Glomerular visceral epithelial cell (primary cell): ENCODE results near the gene KRTAP10-4.
"Not testable (repeated sequence)": the region's sequence is repeated elsewhere in the genome, so short reads cannot be mapped to it uniquely, and the experiment has no call there.

Experiments
- DNase-seq: peaks from one replicate; pipeline ENCODE4 v3.0.0-alpha.2; 2016; ENCODE audit errors: extremely low spot score

Gene KRTAP10-4

DNA sequence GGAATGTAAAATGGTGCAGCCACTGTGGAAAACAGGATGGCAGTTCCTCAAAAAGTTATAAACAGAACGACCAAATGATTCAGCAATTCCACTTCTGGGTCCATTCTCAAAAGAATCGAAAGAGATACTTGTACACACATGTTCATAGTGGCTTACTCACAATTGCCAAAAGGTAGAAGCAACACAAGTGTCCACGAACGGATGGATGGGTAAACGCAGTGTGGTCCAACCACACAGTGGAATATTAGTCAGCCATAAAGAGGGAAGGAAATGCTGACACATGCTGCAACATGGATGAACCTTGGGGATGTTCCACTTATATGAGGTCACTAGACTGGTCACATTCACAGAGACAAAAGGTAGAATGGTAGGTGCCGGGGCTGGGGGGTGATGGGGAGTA is 38.8 kb upstream of the KRTAP10-4 start:
- no peak for DNase-seq

DNA sequence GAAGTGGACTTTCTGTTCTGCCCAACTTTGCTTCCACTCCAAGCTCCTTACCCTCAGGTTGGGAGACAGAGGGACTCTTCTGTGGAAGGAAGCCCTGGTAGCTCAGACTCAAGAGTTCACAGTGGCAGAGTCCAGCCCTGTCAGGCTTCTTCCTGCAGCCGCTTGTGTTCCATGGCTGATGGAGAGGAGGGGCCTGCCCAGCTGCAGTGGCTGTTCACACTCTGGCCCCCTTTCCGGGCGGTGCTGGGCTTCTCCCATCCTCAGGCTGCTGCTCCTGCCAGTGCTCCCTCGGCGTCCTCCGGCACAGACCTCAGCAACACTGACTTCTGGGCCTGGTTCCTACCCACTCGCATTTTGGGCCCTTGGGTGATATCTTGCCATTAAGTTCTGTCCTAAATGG is 37.6 kb upstream of the KRTAP10-4 start:
- no peak for DNase-seq

DNA sequence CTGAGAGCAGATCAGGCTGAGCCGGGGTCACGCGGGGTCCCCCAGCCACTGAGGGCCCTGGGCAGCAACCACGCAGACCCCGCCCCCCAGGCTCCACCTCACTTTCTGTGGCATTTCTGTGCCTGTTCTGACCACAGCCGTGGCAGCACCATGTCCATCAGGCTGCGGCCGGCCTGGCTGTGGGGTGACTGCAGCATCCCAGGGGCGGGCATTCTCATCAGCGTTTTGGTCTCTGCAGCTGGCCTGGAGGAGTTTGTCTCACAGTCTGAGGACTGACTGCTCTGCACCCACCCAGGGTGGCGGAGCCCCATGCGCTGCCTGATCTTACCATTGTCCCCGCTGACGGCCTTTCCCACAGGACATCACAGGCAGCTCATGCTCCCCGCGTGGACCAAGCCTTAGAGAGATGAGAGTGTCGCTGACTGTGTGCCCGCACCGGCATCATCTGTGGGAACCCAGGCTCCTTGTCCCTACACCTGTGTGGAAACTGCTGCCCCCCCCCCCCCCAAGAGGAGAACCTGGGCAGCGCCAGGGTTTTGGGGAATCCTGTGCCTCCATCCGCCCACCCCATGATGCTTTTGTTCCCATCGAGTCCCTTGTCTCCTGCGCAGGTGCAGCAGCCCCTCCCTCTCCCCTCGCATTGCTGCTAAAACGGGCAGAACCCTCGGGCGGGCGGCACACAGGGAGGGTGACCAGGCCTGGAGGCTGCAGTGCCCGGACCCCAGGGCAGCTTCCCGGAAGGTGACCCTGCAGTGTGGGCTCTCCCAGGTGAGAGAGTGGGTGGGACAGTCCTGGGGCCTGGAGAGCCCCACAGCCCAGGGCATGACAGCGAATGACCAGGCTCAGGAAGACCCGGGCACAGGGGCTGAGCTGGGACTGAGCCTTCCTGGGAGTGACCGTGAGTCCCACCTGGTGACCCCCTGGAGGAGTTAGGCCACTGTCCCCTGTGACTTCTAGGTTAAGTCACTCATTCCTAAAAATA is 35.3 kb upstream of the KRTAP10-4 start:
- no peak for DNase-seq

DNA sequence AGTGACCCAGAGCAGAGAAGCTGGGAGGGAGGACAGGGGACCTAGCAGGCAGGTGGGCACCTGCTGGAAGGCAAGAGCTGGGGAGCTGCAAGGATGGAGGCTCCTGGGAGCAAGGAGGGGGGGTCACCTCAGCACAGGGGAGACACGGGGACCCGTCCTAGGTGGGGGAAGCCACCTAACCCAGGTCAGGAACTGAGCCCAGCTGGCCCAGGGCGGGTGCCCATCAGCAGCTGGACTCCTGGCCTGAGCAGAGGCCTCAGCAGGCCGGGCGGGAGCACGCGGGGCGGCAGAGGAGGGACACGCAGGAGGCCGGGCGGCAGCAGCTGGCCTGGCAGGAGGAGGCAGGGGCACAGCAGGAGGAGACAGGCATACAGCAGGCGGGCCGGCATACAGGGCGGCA is 34.5 kb upstream of the KRTAP10-4 start:
- no peak for DNase-seq

DNA sequence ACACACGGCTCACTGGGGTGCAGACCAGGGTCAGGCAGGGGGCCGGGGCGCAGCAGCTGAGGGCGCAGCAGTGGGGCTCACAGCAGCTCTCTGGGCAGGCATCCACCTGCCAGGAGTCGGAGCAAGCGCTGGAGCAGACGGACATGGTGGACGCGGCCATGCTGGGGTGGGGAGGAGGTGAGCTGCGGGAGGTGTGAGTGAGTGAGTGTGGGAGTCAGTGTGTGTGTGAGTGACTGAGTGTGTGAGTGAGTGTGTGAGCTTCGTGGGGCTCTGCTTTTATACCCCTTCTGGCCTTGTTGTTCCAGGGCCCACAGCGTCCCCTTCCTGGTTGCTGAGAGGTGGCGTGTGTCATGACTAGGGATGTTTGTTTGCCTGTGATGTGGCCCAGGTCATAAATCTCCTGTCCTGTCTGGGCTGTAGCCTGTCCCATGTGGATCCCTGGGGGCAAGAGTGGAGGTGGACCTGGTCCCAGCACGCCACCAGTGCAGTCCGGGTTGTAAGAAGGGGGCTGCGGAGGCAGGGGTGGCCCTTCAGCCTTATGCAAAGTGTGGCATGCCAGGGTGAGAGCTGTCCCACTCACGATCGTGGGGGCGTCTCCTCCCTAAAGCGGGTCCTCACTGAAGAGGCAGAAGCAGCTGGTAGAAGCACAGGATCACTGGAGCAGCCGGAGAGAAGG is 33.4 kb upstream of the KRTAP10-4 start, which contains the start of gene KRTAP10-1:
Gene KRTAP10-1 (minus strand): TSS at position 205 of the 676 bp plus-strand sequence. CDS start 45 bp downstream, at position 160.
- no peak for DNase-seq

DNA sequence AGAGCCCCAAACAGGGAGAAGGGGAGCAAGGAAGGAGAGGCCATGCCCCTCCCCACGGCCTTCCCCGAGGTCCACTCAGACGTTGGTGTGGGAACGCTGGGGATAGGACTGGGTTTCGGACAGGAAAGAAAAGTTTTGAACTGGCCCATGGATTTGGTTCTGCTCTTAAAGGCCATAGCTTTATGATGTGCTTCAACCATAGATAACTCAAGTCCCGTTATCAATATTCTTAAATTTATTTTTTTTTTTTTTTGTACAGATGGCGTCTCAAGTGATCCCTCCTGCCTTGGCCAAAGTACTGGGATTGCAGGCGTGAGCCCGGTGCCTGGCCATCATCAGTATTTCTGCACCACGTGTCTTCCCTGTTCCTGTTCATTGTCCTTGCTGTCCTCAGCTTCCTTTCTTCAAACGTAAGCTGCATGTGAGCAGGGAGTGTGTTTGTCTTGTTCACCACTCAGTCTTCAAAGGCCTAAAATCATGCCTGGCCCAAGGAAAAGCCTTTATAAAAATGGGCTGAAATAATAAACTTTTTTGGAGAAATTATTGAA is 32.7 kb upstream of the KRTAP10-4 start:
- no peak for DNase-seq

DNA sequence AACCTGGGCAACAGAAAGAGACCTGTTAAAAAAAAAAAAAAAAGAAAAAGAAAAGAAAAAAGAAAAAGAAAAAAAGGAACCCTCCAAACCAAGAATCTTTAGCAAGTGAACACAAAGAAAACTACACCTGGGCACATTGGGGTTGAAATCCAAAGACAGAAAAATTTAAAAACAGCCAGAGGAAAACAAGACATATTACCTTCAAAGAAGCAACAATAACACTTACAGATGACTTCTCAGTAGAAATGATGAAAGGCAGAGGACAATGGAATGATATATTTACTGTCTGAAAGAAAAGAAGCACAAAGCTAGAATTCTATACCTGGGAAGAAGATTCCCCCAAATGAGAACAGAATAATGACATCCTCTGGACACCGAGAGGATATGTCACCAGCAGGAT is 30.8 kb upstream of the KRTAP10-4 start:
- DNase-seq: no peak

DNA sequence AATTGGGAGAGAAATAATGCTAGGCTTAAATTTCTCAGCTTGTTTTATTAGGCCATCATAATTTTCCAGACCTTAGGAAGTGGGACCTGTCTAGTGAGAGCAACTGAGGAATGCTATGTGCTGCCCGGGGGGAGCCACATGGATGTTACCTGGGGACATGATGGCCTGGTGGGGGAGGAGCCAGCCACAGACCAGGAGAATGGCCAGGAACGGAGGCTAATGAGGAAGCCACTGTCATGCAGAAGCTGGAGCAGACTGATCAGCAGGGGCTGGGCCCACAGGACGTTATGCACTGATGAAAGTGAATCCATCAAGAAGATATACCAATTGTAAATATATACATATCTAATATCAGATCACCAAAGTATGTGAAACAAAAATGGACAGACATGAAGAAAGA is 29.0 kb upstream of the KRTAP10-4 start:
- DNase-seq: no peak

DNA sequence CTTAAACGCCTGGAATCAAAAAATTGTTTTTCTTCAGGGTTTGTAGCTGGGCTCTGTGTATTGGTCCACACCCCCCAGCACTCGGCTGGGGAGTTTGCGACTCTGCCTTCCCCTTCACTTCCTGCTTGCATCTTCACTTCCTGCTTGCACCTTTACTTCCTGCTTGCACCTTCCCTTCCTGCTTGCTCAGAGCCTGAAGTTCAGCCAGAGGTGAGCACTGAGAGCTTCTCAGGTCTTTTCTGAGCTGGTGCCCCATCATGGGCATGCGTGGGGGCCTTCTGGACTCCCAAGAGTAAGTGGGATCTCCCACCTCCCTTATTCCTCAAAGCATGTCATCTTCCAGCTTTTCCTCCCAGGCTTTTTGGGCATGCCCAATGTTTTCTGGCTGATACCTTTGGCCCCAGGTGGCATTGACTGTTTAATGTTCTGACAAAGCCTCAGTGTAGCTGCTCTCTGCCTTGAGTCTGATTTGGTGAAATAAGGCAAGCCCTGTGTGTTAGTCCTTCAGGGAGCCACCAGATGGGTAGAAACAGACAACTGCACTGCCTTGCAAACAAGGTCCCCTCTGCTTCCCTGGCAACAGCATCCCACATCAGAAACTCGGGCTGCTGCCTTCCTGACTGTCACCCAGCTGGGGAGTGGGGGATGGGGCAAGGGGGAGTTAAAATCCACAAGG is 25.7 kb upstream of the KRTAP10-4 start:
- no peak for DNase-seq

DNA sequence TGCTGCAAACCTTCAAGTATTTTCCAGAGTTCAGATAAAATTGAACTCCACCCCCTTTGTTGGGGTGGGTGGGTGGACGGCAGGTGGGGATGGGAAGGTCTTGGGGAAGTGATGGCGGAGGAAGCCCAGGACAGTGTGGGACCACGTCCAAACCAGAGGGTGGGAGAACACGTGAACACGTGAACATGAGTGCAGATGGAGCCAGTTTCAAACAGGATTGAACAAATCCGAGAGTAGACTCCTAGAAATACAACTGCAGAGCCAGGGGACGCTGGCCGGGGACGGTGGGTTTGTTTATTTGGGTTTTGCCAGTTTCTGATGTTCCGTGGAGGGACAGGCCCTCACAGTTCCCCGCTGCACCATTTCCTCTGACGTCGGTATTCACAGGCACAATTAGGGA is 25.1 kb upstream of the KRTAP10-4 start:
- DNase-seq: no peak

DNA sequence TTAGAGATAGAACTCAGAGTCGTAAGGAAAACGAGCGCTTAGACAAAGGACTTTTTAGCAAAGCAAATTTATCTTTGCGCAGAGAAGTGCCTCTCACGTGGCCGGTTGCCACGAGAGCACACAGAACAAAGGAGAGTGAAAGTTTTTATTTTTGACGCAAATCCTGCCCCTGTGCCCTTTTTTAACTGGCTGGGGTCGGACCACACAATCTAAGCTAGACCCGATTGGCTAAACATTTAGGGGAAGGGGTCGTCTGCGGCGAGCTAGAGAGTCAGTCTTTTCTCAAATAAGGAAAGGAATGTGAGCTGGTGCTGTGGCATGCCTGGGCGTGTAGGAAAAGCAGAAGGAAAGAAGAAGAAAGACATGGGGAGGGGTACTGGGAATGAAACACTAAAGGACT is 24.6 kb upstream of the KRTAP10-4 start:
- no peak for DNase-seq

DNA sequence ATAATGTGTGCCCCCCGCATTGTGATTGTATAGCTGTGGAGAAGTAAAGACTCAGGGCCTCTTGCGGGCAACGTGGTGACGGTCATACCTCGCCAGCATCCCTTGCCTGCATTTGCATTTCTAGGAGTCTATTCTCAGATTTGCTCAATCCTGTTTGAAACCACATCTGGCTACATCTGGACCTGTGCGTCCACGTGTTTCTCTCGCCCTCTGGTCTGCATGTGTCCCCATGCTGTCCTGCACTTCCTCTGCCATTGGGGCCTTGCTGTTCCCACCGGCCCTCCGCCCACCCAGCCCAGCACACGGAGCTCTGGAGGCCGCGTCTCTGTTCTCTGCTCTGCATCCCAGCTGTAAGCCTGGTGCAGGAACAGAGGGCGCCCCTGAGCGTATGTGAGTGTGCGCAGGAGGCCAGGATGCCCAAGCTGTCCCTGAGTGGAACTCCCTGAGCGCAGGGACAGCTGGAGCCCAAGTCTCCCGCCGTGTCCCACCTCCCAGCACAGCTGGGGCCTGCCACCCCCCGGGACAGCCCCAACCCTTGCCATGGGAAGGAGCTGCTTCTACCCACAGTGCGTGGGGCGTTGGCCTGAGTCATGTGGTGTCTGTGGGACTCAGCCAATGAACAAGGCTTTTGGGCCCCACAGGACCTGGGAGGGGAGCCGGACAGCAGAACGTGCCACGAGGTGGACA is 23.9 kb upstream of the KRTAP10-4 start:
- no peak for DNase-seq

DNA sequence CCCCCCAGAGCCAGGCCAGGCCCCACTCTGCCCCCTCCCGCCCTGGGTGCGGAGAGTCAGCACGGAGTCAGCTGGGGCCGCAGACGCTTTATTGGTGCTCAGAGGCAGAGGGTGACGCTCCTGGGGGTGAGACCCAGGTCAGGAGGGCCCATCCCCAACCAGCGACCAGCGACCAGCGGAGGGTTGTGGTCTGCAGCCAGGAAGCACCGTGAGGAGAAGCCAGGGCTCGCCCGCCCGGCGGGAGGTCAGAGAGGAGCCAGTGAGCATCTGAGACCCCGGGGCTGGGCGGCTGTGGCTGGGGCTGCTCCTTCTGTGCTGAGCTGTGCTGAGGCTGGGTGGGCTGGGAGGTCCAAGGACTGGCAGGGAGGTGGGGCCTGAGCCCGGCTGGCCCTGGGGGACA is 23.2 kb upstream of the KRTAP10-4 start:
- DNase-seq: not testable (repeated sequence)

DNA sequence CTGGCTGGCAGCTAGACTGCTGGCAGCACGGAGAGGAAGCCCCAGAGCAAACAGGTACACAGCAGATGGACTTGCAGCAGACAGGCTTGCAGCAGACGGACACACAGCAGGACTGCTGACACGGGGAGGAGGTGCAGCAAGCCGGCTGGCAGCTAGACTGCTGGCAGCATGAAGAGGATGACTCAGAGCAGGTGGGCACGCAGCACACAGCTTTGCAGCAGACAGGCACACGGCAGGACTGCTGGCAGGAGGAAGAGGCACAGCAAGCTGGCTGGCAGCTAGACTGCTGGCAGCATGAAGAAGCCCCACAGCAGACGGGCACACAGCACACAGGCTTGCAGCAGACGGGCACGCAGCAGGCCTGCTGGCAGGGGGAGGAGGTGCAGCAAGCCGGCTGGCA is 22.7 kb upstream of the KRTAP10-4 start:
- no peak for DNase-seq

DNA sequence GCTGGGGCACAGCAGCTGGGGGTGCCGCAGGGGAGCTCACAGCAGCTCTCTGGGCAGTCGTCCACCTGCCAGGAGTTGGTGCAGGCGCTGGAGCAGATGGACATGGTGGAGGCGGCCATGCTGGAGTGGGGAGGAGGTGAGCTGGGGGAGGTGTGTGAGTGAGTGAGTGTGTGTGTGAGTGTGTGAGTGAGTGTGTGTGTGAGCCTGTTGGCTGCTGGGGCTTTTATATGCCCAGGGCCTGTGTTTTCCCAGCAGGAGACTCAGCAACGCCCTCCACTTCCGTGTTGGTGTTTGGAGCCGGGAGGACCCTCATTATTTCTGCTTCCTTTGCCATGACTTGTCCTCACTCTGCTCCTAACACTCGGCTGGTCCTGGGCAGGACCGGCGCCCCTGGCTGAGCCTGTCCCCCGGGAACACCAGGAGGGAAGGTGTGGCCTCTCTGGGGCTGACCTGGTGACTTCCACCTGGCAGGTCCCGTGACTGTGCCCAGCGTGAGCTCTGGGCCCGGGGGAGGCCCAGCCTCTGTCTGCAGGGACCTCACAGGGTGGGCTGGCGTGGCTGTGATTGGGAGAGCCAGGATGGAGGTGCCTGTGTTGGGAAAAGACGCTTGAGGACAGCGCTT is 22.1 kb upstream of the KRTAP10-4 start, which contains the start of gene KRTAP10-2:
Gene KRTAP10-2 (minus strand): TSS at position 166 of the 622 bp plus-strand sequence. CDS start 47 bp downstream, at position 119.
- no peak for DNase-seq

DNA sequence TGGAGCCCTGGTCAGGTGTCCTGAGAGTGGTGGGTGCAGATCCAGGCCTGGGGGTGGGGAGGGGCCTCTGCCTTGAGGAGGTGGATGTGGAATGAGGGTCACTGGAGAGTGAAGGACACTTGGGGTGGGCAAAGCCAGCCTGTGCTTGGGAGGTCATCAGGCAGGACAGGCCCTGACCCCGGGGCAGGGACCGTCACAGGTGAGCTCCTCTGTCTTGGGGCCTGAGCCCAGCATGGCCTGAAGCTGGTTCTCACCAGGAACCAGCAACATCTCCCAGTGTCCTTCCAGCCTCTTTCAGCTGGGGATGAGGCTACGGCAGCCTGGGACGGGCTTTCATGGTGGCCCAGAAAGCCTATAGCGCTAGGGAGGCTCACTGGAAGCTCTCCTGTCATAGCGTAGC is 21.4 kb upstream of the KRTAP10-4 start:
- no peak for DNase-seq

DNA sequence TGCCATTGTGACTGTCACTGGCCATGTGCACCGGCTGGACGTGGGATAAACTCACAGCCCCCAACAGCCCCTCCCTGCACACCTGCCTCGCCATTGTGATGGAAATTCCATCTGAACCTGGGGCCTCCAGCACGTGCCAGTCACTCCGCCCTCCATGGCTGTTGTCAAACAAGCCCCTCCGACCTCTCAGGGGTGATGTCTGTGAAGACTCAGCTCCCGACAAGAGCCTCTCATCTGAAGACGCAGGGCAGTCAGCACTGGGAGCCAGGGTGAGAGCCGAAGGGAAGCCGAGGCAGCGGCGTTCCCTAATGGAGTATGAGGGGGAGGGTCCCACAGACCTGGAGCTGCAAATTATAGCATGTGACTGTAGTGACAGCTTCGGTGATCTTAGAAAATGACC is 20.8 kb upstream of the KRTAP10-4 start:
- DNase-seq: no peak

DNA sequence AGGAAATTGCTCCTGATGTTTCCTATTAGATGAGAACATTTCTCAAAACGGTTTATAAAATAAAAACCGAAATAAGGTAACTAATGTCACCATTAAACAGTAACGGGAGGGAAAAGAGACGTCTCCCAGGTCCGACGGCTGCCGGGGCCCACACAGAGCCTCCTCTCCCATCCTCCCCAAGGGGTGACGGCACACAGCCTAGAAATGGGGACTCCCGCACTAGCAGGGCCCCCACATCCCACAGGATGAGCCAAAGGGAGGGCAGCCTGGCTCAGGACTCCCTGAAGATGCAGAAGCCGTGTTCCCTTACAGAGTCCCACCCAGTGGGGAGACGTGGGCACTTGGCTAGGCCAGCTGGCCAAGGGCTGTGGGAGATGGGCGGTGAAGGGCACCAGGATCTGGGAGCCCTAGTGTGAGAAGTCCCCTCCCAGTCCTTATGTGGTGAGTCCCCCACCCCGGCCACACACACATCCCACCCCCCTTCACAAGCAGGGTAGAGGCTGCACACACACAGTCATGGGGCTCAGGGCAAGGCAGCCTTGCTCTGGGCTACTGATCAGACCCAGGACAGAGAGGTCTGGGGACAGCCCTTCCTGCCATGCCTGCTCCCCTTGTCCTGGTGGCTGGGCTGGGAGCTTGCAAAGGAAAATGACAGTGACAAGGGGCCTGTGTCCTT is 18.2 kb upstream of the KRTAP10-4 start:
- DNase-seq: no peak

DNA sequence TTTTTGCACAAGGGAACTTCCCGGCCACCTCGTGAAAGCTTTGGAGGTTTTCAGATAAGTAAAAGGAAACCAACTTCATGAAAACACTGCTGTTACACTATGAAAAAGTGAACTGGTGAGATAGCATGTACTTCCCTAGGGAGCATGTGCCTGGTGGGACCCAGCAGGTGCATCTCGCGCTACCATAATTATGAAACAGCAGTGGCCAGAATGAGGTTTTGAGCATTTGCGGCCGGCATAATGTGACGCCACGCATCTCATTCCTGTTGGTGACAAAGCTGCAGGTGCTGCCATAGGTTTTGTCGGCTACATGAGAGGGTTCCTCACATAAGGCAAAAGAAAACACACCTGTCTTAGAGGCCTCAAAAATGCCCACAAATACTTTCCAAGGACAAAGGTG is 16.6 kb upstream of the KRTAP10-4 start:
- no peak for DNase-seq
